A673 (cell line): ENCODE results near the gene RIF1. TPM values are rescaled to one million over a fixed set of nuclear protein-coding genes. Genes with fewer than 3 reads are reported as not detected.

ENCODE experiments used
- BruUV-seq: library from RNA; stranded (reverse); fragments of 400-500 nt; replicated peaks from 2 replicates; lab custom pipeline; 2021; lab: Mats Ljungman, UMichigan
- CTCF ChIA-PET: fragments of 300-600 bp; sonication (Branson Sonifier 250); formaldehyde crosslinking; loops from one replicate; lab custom pipeline; 2022; ENCODE audit warnings: antibody characterized with exemption; lab: Charles Lee
- POLR2A ChIA-PET: fragments of 300-600 bp; sonication (Branson Sonifier 250); formaldehyde crosslinking; loops from one replicate; lab custom pipeline; 2022; ENCODE audit warnings: antibody characterized with exemption; ENCODE audit not compliant: low non-redundant PET; lab: Charles Lee
- DNase-seq: peaks from one replicate; pipeline ENCODE4 v3.0.0-alpha.2; 2015; ENCODE audit warnings: low spot score
- H3K27ac ChIP-seq: fragments of 200-600 bp; sonication (generic); 2 replicates; pipeline ENCODE4 v1.5.1; 2016; ENCODE audit warnings: mixed run types, low read depth, mild to moderate bottlenecking, mixed read lengths, antibody characterized with exemption, low read length; ENCODE audit not compliant: poor library complexity, severe bottlenecking
- H3K27me3 ChIP-seq: fragments of 200-600 bp; sonication (generic); replicated peaks from 2 replicates; pipeline ENCODE4 v1.6.1; 2017; ENCODE audit warnings: mixed run types, low read depth, mild to moderate bottlenecking, mixed read lengths, antibody characterized with exemption, low read length; ENCODE audit not compliant: insufficient read depth, poor library complexity
- H3K36me3 ChIP-seq: fragments of 200-600 bp; sonication (generic); 2 replicates; pipeline ENCODE4 v1.6.1; 2016; ENCODE audit warnings: mixed run types, mild to moderate bottlenecking, mixed read lengths, antibody characterized with exemption, low read length; ENCODE audit not compliant: insufficient read depth, poor library complexity, severe bottlenecking
- H3K4me1 ChIP-seq: fragments of 200-600 bp; sonication (generic); 2 replicates; pipeline ENCODE4 v1.6.1; 2017; ENCODE audit warnings: mixed run types, mild to moderate bottlenecking, mixed read lengths, antibody characterized with exemption, low read length; ENCODE audit not compliant: insufficient read depth, poor library complexity, severe bottlenecking
- H3K4me3 ChIP-seq: fragments of 200-600 bp; sonication (generic); 2 replicates; pipeline ENCODE4 v1.5.1; 2016; ENCODE audit warnings: low read depth, mixed run types, mild to moderate bottlenecking, mixed read lengths, low read length; ENCODE audit not compliant: poor library complexity, severe bottlenecking
- H3K9me3 ChIP-seq: fragments of 200-600 bp; sonication (generic); 2 replicates; pipeline ENCODE4 v1.6.1; 2016; ENCODE audit warnings: mixed run types, low read depth, mild to moderate bottlenecking, mixed read lengths, antibody characterized with exemption, low read length; ENCODE audit not compliant: poor library complexity, severe bottlenecking
- EZH2 ChIP-seq: fragments of 200-600 bp; sonication (generic); IDR thresholded peaks from 2 replicates; pipeline ENCODE4 v1.6.1; 2017; ENCODE audit warnings: borderline replicate concordance, low read depth, mild to moderate bottlenecking, mixed read lengths, antibody characterized with exemption, low read length; ENCODE audit not compliant: poor library complexity, severe bottlenecking
- intact Hi-C: fragments of 100-400 bp; cut with micrococcal nuclease; formaldehyde crosslinking; loops from one replicate; pipeline ENCODE4 v1.10.0; 2022; ENCODE audit not compliant: unreplicated experiment
- total RNA-seq: library from RNA; stranded (reverse); gene quantifications from 2 replicates; pipeline ENCODE4 v1.2.3, GENCODE V29; 2021
- TF ChIP-seq, protein P1 (sequence below): fragments of 300-800, 200-600 bp; sonication (generic); conservative IDR thresholded peaks from 2 replicates; pipeline ENCODE4 v1.5.1; 2017; ENCODE audit warnings: low read depth, mild to moderate bottlenecking, antibody characterized with exemption, low read length, moderate library complexity, mixed read lengths

The RIF1 gene
- total RNA-seq, 1 experiment from 2014 or later, result 111 TPM

DNA sequence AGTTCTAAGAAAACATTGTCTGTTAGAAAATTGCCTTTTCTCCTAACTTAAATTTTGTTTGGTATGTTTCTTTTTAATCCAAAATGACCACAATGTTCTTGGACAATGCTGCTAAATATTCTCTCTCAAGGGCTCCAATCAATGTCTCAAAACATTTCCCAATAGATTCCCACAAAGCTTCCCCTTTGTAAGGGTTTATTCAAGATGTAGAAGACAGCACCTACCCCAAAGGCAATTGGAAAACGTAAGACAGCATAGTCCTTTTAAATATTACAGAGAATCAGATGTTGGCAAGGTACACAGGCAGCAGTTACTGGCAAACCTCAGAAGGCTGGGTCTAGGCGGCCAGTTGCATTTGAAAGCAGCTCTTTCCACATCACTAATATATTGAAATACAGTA is 18.3 kb upstream of the RIF1 start:
- no peak overlapping the region for H3K4me3 ChIP-seq
- H3K36me3 ChIP-seq, result no peaks in the 10 kb centered on the region
- TF ChIP-seq, protein P1, sequence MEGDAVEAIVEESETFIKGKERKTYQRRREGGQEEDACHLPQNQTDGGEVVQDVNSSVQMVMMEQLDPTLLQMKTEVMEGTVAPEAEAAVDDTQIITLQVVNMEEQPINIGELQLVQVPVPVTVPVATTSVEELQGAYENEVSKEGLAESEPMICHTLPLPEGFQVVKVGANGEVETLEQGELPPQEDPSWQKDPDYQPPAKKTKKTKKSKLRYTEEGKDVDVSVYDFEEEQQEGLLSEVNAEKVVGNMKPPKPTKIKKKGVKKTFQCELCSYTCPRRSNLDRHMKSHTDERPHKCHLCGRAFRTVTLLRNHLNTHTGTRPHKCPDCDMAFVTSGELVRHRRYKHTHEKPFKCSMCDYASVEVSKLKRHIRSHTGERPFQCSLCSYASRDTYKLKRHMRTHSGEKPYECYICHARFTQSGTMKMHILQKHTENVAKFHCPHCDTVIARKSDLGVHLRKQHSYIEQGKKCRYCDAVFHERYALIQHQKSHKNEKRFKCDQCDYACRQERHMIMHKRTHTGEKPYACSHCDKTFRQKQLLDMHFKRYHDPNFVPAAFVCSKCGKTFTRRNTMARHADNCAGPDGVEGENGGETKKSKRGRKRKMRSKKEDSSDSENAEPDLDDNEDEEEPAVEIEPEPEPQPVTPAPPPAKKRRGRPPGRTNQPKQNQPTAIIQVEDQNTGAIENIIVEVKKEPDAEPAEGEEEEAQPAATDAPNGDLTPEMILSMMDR, result no peak
- no peak for TF ChIP-seq EZH2
- H3K27me3 ChIP-seq, result no peaks in the 10 kb centered on the region
- no peak overlapping the region for H3K27ac ChIP-seq
- intact Hi-C loops, result no loop called here
- no peaks in the 10 kb centered on the region for H3K4me1 ChIP-seq
- POLR2A ChIA-PET, result no interaction called here
- DNase-seq, result no peak
- CTCF ChIA-PET, result no interaction called here
- peaks cover 6% of the 10 kb centered on the region for H3K9me3 ChIP-seq
- no TSS peak for BruUV-seq

DNA sequence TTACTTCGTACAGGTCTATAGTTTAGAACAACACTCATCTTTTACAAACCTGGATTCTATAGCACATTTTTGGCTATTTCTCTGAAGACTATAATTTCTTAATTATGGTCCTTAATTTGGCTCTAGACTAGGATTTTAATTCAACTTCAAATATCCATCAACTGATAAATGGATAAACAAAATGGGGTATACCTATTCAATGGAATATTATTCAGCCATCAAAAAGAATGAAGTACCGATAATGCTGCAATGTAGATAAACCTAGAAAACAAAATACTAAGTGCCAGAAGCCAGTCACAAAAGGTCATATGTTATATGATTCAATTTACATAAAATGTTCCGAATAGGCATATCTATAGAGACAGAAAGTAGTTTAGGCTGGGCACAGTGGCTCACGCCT is 15.2 kb upstream of the RIF1 start:
- H3K27ac ChIP-seq, result no peak overlapping the region
- ChIA-PET CTCF (no interaction called here), POLR2A (no interaction called here)
- no TSS peak for BruUV-seq
- H3K9me3 ChIP-seq, result peaks cover 6% of the 10 kb centered on the region
- H3K4me1 ChIP-seq, result no peaks in the 10 kb centered on the region
- no peak overlapping the region for H3K4me3 ChIP-seq
- no peak for TF ChIP-seq EZH2
- TF ChIP-seq, protein P1, result no peak
- no peaks in the 10 kb centered on the region for H3K27me3 ChIP-seq
- DNase-seq, result no peak
- H3K36me3 ChIP-seq, result no peaks in the 10 kb centered on the region
- intact Hi-C loops, result no loop called here

DNA sequence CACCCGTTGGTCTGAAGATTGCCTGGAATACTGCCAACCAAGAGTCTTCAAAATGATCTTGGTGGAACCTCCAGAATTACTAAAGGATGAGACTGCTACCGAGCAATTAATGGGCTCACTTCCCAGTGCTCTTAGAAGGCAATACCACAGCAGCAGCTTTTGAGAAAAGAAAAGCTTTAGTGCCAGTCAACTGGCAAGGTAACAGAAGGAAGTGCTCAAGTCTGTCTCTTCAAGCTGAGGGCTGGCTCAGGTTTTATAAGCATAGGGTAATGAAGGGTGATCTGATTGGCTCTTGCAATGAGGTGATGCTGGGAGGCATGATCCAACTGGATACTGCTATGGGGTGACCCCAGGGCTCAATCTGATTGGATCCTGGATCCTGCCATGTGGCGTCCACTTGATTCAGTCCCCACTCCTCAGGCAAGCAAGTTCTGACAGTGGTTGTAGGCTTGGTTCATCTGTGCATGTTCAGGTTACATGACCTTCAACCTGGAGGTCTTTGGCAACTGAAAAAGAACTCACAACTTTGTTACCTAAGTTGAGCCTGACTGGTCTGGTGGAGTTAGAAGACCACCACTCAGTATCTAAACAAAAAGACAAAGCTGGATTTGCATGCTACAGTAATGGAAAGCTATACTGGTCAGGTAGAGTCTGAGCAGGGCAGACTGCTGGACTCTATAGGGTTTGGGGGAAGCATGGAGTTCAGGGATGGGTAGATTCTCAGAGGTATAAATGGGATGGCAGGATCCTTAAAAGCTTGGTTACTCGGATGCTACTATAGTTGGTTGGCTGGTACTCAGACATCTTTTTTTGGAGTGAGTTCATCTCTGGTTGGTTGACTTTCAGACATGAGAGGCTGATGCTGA is 14.0 kb upstream of the RIF1 start:
- Histone ChIP-seq H3K4me1 (no peaks in the 10 kb centered on the region), H3K9me3 (peaks cover 3% of the 10 kb centered on the region), H3K36me3 (no peaks in the 10 kb centered on the region), H3K27me3 (no peaks in the 10 kb centered on the region), H3K27ac (no peak overlapping the region), H3K4me3 (no peak overlapping the region)
- TF ChIP-seq, protein P1, result no peak
- no peak for TF ChIP-seq EZH2
- ChIA-PET POLR2A (no interaction called here), CTCF (no interaction called here)
- intact Hi-C loops, result no loop called here
- BruUV-seq, result no TSS peak
- DNase-seq, result no peak
